Stimulated activated CD4-positive, alpha-beta T cell treated with anti-CD3 and anti-CD28 coated beads, Interleukin-1b, Interleukin-23, amount 100 ng/mL, for 24 hours (primary cell): ENCODE measurements around the gene SYT6.

Experiments
- DNase-seq, 4 experiments: peaks; one replicate each; pipeline ENCODE4 v3.0.0-alpha.2; 2020; ENCODE audit warnings: low read depth in 4 of 4, low spot score in 1 of 4

SYT6 gene

GRCh38 chr1:114122941-114123618 lies 30.6 kb downstream of the SYT6 start:
- no peak for DNase-seq

- no peak for DNase-seq
These were observed 35.2 kb downstream of the SYT6 start for GRCh38 chr1:114118351-114118990.

- DNase-seq: no peak
These were observed 36.0 kb downstream of the SYT6 start for GRCh38 chr1:114117654-114118053.

GRCh38 chr1:114116086-114116485 lies 37.6 kb downstream of the SYT6 start:
- no peak for DNase-seq

DNA sequence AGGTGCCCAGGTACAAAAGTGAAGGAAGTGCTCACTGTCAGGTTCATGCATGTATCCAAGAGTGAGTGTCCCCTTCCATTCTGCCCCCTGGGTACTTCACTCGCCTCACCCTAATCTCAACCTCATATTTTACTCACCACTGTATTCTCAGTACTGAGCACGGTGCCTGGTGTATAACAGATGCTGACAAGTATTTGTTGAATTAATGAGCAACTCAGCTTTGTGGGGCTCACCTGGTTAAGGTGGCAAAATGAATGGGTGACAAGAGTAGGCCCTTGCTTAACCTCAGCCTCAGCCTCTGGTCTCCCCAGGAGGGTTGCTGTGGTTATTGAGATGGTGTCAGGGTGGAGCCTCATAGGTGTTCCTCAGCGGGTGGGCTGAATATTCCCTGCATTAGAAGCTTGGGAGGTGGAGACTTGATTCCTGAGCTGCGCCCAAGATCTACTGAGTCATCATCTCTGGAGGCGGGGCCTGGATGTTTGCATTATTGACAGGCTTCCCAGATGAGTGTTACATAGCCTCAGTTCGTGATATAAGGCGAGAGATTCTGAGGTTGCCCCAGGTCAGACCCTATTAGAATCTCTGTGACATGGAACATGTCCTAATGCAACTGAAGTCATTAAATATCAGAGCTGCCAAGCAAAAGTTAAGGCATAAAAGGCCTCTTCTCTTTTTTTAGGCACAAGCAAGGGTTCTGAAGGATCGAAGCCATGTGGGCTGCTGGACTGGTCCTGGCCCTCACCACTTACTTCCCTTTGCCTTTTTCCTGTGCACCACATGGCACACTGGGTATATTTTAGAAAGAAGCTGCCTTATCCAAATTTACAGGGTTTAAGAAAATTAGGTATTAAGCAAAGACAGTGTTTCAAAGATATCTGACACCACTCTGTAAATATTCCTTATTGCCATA lies 39.2 kb downstream of the SYT6 start:
- DNase-seq: no peak

- no peak for DNase-seq
These were observed 40.1 kb downstream of the SYT6 start for GRCh38 chr1:114113411-114114184.

DNA sequence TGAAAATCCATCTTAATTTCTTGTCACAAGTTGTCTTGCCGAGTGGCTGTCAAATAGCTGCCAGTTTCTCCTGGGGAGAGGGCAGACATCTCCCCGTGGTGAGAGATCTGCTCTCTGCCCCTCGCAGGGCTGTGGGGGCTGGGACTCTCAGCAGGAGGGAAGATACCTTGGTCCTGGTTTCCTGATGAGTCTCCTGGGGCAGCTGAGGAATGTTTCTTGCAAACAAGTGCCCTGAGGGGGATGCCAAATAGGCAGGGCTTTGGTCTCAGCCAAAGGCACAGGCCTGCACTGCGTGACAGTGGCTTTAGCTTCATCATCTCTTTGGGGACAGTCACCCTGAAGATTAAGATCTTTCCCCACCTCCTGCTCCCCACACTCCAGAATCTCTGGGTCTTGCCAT lies 40.9 kb downstream of the SYT6 start:
- no peak for DNase-seq

DNA sequence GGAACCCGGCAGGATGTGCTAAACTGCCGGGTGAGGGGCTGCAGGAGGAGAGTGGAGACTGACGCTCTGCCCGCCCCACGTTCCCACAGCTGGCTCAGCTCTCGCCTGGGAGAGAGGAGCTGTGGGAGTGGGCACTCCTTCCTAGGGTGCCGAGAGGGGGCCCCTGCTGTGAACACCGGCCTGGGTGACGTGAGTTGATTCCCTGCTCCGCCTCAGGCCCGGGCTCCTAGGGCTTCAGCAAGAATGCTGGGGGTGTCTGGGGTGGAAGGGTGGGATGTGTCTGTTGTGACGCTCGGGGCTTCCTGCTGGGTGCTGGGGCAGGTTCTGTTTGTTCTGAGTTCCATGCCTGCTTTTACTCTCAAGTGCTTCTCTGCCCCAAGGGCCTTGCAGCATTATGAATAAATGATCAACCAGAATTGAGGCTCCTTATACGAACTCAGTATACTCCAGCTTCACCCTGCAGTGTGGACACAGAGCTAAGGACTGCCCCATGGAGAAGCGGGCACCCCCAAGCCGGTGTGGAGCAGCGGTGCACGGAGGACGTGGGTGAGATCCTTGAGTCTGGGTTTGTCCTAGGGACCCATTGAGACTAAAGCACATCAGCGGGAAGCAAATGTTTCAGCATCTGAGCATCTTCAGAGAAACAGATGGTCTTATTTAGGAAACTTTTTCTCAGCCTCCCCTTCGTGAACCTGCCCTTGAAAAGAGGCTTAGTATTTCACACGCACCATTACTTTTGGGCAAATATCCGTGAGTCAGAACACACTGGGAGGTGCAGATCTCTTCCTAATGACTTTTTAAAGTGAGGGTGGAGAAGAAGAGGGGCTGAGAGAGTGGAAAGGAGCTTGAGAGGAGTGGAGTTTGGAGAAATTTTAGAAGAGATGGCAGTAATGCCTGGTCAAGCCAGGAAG lies 41.7 kb downstream of the SYT6 start:
- no peak for DNase-seq

GRCh38 chr1:114109981-114110380 lies 43.7 kb downstream of the SYT6 start:
- no peak for DNase-seq

DNA sequence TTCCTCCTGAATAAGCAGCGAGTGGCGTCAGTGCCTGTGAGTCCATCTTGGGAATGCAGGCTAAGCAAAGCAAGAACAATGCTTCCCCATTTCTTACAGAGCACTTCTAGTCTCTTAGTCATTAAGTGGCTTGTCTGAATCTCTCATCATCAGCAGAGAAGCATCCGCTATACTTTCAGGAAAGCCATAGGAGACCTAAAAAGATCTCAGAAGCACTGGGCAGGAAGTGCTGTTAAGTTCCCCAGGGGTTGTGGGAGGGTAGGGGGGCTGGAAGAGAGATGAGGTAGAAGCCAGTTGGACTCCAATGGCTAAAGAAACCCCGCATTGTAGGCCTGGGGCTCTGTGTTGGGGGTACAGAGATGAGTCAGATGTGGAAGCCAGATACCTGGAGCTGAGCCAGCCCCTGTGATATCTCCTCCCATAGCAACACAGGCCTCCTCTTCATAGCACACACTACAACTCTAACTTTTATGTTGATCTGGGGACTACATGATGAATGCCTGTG lies 44.9 kb downstream of the SYT6 start:
- DNase-seq: no peak

DNA sequence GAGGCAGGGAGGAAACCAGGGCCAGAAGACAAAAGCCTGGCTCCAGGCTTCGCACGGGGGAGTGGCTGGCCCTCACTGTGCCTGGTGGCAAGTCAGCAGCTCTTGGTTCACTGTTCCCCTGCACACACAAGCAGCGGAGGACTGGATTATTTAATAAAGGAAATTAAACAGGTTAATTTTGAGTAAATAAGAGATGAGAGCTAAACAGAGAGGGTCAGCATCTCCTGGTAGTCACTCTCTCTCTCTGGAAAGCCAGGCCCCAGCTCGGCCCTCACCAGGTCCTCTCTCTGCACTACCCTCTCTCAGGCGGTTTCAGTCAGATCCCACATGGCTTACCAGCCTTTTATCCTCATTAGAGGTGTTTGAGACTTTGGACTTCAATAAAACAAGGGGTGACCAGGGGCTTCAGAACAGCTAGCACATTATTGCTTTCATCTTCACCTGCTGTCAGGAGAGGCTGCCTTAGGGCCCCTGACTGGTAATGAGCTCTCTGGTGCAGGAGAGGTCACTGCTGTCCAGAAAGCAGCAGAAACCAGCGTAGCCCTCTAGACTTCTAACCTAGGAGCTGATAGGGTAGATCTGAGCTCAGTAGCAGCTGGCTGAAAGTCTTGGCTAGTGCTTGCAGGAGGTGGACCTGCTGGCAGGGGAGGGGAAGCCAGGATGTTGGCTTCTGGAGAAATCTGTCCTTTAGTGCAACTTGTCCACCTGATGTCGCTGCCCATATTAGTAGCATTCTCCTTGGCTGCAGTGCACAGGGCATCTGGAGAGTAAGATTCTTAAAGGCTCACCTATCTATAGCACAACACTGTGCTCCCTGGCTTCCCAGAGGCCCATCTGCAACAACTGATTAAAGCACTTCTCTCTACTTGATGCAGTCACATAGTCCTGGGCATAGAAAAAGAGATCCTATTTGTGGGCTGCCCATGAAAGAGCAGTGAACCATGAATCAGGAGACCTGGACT lies 45.9 kb downstream of the SYT6 start:
- DNase-seq: no peak

GRCh38 chr1:114105421-114105979 lies 48.2 kb downstream of the SYT6 start:
- no peak for DNase-seq

GRCh38 chr1:114104949-114105348 lies 48.7 kb downstream of the SYT6 start:
- no peak for DNase-seq

DNA sequence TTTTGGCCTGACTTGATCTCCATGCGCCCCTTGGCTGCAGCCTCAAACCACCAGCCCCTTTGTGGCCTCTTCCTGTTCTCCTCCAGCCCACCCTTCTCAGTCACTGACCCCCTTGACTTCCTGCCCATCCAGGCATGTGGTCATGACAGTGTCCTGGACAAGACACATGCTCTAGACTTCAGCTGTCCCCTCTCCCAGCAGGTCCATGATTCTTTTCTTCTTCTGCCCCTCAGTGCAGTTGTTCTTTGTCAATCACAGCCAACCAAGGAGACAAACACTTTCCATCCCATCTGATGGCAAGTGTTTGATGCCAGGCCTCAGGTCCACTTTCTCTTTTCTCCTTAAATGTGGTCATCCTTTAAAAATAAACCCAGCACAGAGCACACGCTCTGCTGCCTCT lies 49.7 kb downstream of the SYT6 start:
- no peak for DNase-seq

DNA sequence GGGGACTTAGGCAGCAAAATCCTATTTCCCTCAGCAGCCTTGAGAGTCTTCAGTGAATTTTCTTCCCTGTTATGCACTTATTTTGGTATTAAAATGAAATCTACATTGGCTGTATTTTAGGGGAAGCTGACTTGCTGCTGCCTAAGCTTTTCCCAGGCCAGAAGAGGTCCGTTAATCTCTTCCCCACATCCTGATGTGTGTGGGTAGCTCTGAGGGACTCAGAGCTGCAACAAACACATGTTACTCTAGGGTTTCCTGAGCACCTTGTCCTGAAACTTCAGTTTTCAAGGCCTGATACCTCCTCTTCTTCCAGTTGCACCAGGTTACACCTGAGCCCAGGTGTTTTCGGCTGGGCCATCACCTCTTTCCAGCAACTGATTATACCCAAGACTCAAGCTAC lies 51.5 kb downstream of the SYT6 start:
- DNase-seq: no peak

GRCh38 chr1:114100148-114100547 lies 53.5 kb downstream of the SYT6 start:
- no peak for DNase-seq

GRCh38 chr1:114099268-114099667 lies 54.4 kb downstream of the SYT6 start:
- no peak for DNase-seq

DNA sequence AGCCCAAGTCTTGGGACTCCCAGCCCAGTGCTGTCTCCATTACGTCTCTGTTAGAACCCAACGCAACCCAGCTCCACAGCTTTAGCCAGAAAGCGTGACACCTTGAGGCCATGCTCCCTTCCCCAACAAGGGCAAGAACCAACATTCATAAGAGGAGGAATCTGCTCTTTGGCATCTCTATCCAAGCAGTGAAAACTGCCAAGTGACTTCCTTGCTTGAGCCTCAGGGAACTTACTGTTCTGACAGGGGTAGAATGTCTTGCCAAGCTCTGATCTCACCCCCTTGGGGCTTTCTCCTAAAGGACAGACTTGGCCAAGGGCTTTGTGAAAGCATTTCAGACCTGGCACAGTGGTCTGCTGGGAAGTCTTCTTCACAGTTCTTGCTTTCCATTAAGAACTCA lies 56.6 kb downstream of the SYT6 start:
- DNase-seq: no peak

GRCh38 chr1:114094675-114095074 lies 59.0 kb downstream of the SYT6 start:
- DNase-seq: no peak
